Peyer's patch (tissue), 4 donors: Measurements from ENCODE around the gene ZER1. TPM values are rescaled to one million over a fixed set of nuclear protein-coding genes. Genes with fewer than 3 reads are reported as not detected.

Experiments
- DNase-seq, 3 donors: peaks; one replicate each; pipeline ENCODE4 v3.0.0-alpha.2; 2017 to 2019
- H3K27ac ChIP-seq, 4 donors: fragments of 200-600 bp; sonication (generic); one replicate each; pipeline ENCODE4 v1.5.1; 2016 to 2019
- H3K27me3 ChIP-seq, 2 donors: fragments of 200-600 bp; sonication (generic); one replicate each; pipeline ENCODE4 v1.5.1; 2019
- H3K36me3 ChIP-seq, 3 donors: fragments of 200-600 bp; sonication (generic); one replicate each; pipeline ENCODE4 v1.5.1; 2016 to 2019
- H3K4me1 ChIP-seq, 4 donors: fragments of 200-600 bp; sonication (generic); one replicate each; pipeline ENCODE4 v1.5.1; 2016 to 2019
- H3K4me3 ChIP-seq, 4 donors: fragments of 200-600 bp; sonication (generic); 1 replicate in 3 of 4; 2 replicates in 1 of 4; pipeline ENCODE4 v1.5.1; 2016 to 2019; ENCODE audit warnings: mild to moderate bottlenecking in 1 of 4
- H3K9me3 ChIP-seq, 4 donors: fragments of 200-600 bp; sonication (generic); one replicate each; pipeline ENCODE4 v1.5.1; 2016 to 2019; ENCODE audit warnings: mild to moderate bottlenecking in 1 of 4
- CTCF ChIP-seq, 6 experiments: fragments of 450-650 bp in 4 of 6; fragments of 200-600 bp in 2 of 6; sonication (generic) in 1 of 6; IDR thresholded peaks; one replicate each; pipeline ENCODE4 v1.5.1; 2017 to 2019; ENCODE audit warnings: antibody characterized with exemption in 6 of 6, mild to moderate bottlenecking in 3 of 6, moderate library complexity in 1 of 6
- POLR2A ChIP-seq, 2 donors: fragments of 450-650 bp; IDR thresholded peaks; one replicate each; pipeline ENCODE4 v1.5.1; 2017; ENCODE audit warnings: antibody characterized with exemption in 2 of 2, mild to moderate bottlenecking in 2 of 2, moderate library complexity in 2 of 2
- total RNA-seq, 4 donors: library from RNA; depleted of rRNA; stranded (reverse); fragments of >200 nt; gene quantifications; one replicate each; pipeline ENCODE4 v1.1.0, GENCODE V29; 2016

ZER1 gene
- total RNA-seq, 4 donors from 2014 or later, result 83.1 to 114 (median 88.1) TPM

- Histone ChIP-seq H3K36me3 (peaks cover 0 to 34% (median 0%) of the 10 kb centered on the region in 3 donors), H3K9me3 (no peaks in the 10 kb centered on the region), H3K27me3 (no peaks in the 10 kb centered on the region), H3K27ac (no peak overlapping the region), H3K4me1 (no peaks in the 10 kb centered on the region), H3K4me3 (no peak overlapping the region)
- TF ChIP-seq POLR2A (IDR thresholded peaks at IDR 0.05) (no peak), CTCF (IDR thresholded peaks at IDR 0.05) (no peak)
- DNase-seq, result no peak
Measured at GRCh38 chr9:128729302-128729701, 42.4 kb downstream of the ZER1 start.

- H3K36me3 ChIP-seq, result peaks cover 0 to 31% (median 0%) of the 10 kb centered on the region in 3 donors
Measured at GRCh38 chr9:128728298-128728697, 43.4 kb downstream of the ZER1 start.

GRCh38 chr9:128727640-128728248 lies 44.0 kb downstream of the ZER1 start:
- Histone ChIP-seq H3K27me3 (no peaks in the 10 kb centered on the region), H3K4me3 (no peak overlapping the region), H3K27ac (no peak overlapping the region), H3K4me1 (peaks cover 0 to 9% (median 4%) of the 10 kb centered on the region in 4 donors), H3K9me3 (no peaks in the 10 kb centered on the region), H3K36me3 (peaks cover 0 to 25% (median 0%) of the 10 kb centered on the region in 3 donors)
- TF ChIP-seq CTCF (IDR thresholded peaks at IDR 0.05) (no peak), POLR2A (IDR thresholded peaks at IDR 0.05) (no peak)
- no peak for DNase-seq

More at GRCh38 chr9:128728298-128728697, 43.4 kb downstream of the ZER1 start:
- H3K27me3 ChIP-seq, result no peaks in the 10 kb centered on the region
- no peaks in the 10 kb centered on the region for H3K9me3 ChIP-seq
- no peak overlapping the region for H3K4me3 ChIP-seq
- TF ChIP-seq CTCF (IDR thresholded peaks at IDR 0.05), result no peak
- no peak for TF ChIP-seq POLR2A (IDR thresholded peaks at IDR 0.05)
- H3K4me1 ChIP-seq, result peaks cover 0 to 3% (median under 1%) of the 10 kb centered on the region in 4 donors
- DNase-seq, result no peak
- H3K27ac ChIP-seq, result no peak overlapping the region

- Histone ChIP-seq H3K4me1 (peaks cover 0 to 13% (median 4%) of the 10 kb centered on the region in 4 donors), H3K4me3 (peak overlapping the region; percentile 70 to 77 (median 76)), H3K27ac (peak overlapping the region; percentile 59 to 83 (median 79)), H3K27me3 (no peaks in the 10 kb centered on the region), H3K36me3 (peaks cover 0 to 8% (median 0%) of the 10 kb centered on the region in 3 donors), H3K9me3 (no peaks in the 10 kb centered on the region)
- peak; percentile 43 to 87 (median 83) for DNase-seq
- TF ChIP-seq POLR2A (IDR thresholded peaks at IDR 0.05) (peak; percentile 37 to 64), CTCF (IDR thresholded peaks at IDR 0.05) (peak in 3 of 6 experiments; percentile 30 to 47 (median 42))
Measured at GRCh38 chr9:128724744-128725211, 46.9 kb downstream of the ZER1 start.

- TF ChIP-seq CTCF (IDR thresholded peaks at IDR 0.05), result no peak
- peak; percentile 94 to 96 for TF ChIP-seq POLR2A (IDR thresholded peaks at IDR 0.05)
- no peaks in the 10 kb centered on the region for H3K27me3 ChIP-seq
- H3K27ac ChIP-seq, result peak within 1 kb of the TSS; percentile 77 to 85 (median 82)
- peaks cover 0 to 5% (median 0%) of the 10 kb centered on the region in 3 donors for H3K36me3 ChIP-seq
- peaks cover 0 to 16% (median 4%) of the 10 kb centered on the region in 4 donors for H3K4me1 ChIP-seq
- H3K9me3 ChIP-seq, result no peaks in the 10 kb centered on the region
- DNase-seq, result peak; percentile 99 to 100 (median 100)
- H3K4me3 ChIP-seq, result peak within 1 kb of the TSS; percentile 70 to 77 (median 76)
Measured at GRCh38 chr9:128723866-128724743, 47.6 kb downstream of the ZER1 start, which contains the start of gene ZDHHC12. Gene ZDHHC12, minus strand, starts transcription at chr9:128724127. Its CDS starts 34 bp downstream, at chr9:128724093.
